GM18519 (cell line): ENCODE measurements around the gene MET.

Experiments
- ATAC-seq: cut with Tn5 transposase; IDR thresholded peaks from one replicate; pipeline ENCODE4 v1.9.1; 2021; ENCODE audit warnings: mild to moderate bottlenecking, moderate library complexity; ENCODE audit not compliant: unreplicated experiment, low FRiP score

MET gene

GRCh38 chr7:116661865-116662264 is 10.1 kb upstream of the MET start:
- no peak for ATAC-seq

- no peak for ATAC-seq
These were observed 8.3 kb upstream of the MET start for GRCh38 chr7:116663744-116664143.

- ATAC-seq, result no peak
These were observed 6.5 kb upstream of the MET start for GRCh38 chr7:116665332-116665996.

GRCh38 chr7:116669769-116670168 is 2.2 kb upstream of the MET start:
- ATAC-seq, result no peak

- ATAC-seq, result no peak
These were observed 1.5 kb upstream of the MET start for GRCh38 chr7:116670409-116671015.

- ATAC-seq, result no peak
These were observed 885 bp upstream of the MET start for GRCh38 chr7:116671111-116671510.

- ATAC-seq, result no peak
These were observed 830 bp downstream of the MET start for GRCh38 chr7:116672596-116673456.

GRCh38 chr7:116673457-116673865 is 1.5 kb downstream of the MET start:
- no peak for ATAC-seq

- ATAC-seq, result no peak
These were observed 2.6 kb downstream of the MET start for GRCh38 chr7:116674508-116675173.

- no peak for ATAC-seq
These were observed 3.9 kb downstream of the MET start for GRCh38 chr7:116675812-116676355.

- ATAC-seq, result no peak
These were observed 6.8 kb downstream of the MET start for GRCh38 chr7:116678780-116679179.

- ATAC-seq, result peak; percentile 64
These were observed 7.5 kb downstream of the MET start for GRCh38 chr7:116679500-116679899.

- ATAC-seq, result peak; percentile 100
These were observed 11.8 kb downstream of the MET start for GRCh38 chr7:116683786-116684185.

- ATAC-seq, result no peak
These were observed 14.0 kb downstream of the MET start for GRCh38 chr7:116686033-116686432.

GRCh38 chr7:116686812-116687419 is 14.9 kb downstream of the MET start:
- no peak for ATAC-seq

GRCh38 chr7:116687801-116688201 is 15.8 kb downstream of the MET start:
- no peak for ATAC-seq

GRCh38 chr7:116689790-116690259 is 17.8 kb downstream of the MET start:
- no peak for ATAC-seq

GRCh38 chr7:116691664-116692063 is 19.7 kb downstream of the MET start:
- ATAC-seq, result no peak

- no peak for ATAC-seq
These were observed 20.7 kb downstream of the MET start for GRCh38 chr7:116692401-116693308.
